Measurements from ENCODE around the gene ZGPAT.

The ZGPAT gene

GRCh38 chr20:63692436-63693082, 15.3 kb upstream of the ZGPAT start:
- DNase-seq: no peak

GRCh38 chr20:63693083-63693732, 14.6 kb upstream of the ZGPAT start:
- DNase-seq: no peak

GRCh38 chr20:63693733-63694583, 13.9 kb upstream of the ZGPAT start:
- no peak for DNase-seq

- DNase-seq: no peak
Observed at GRCh38 chr20:63694584-63695423, 13.0 kb upstream of the ZGPAT start.

- no peak for DNase-seq
Observed at GRCh38 chr20:63695424-63696305, 12.2 kb upstream of the ZGPAT start.

GRCh38 chr20:63696306-63696627, 11.6 kb upstream of the ZGPAT start:
- DNase-seq: no peak

GRCh38 chr20:63696628-63697356, 11.0 kb upstream of the ZGPAT start, which contains the start of gene TNFRSF6B:
TNFRSF6B (plus strand) TSS chr20:63696652; CDS start chr20:63696768, 116 bp downstream.
- no peak for DNase-seq

GRCh38 chr20:63697357-63697867, 10.4 kb upstream of the ZGPAT start:
- no peak for DNase-seq

GRCh38 chr20:63697868-63698545, 9.8 kb upstream of the ZGPAT start:
- DNase-seq: no peak

- DNase-seq: peak; percentile 62
Observed at GRCh38 chr20:63698739-63699465, 8.9 kb upstream of the ZGPAT start.

GRCh38 chr20:63699466-63700198, 8.2 kb upstream of the ZGPAT start:
- DNase-seq: no peak

GRCh38 chr20:63700199-63701050, 7.4 kb upstream of the ZGPAT start:
- DNase-seq: no peak

- DNase-seq: no peak
Observed at GRCh38 chr20:63701051-63701328, 6.8 kb upstream of the ZGPAT start.

- no peak for DNase-seq
Observed at GRCh38 chr20:63701329-63702035, 6.4 kb upstream of the ZGPAT start.

GRCh38 chr20:63702036-63702665, 5.7 kb upstream of the ZGPAT start:
- DNase-seq: no peak

- DNase-seq: no peak
Observed at GRCh38 chr20:63702751-63703470, 4.9 kb upstream of the ZGPAT start.

Measured in amniotic stem cell (primary cell).